IPS DF 6.9 (cell line): ENCODE measurements around the gene COL27A1.

Experiments
- DNase-seq: peaks from one replicate; pipeline ENCODE4 v3.0.0-alpha.2; 2013; ENCODE audit warnings: low read depth, low spot score
- H3K27ac ChIP-seq: one replicate; pipeline ENCODE4 v1.5.1; 2013; ENCODE audit warnings: low read length, control low read depth
- H3K27me3 ChIP-seq: 2 replicates; pipeline ENCODE4 v1.6.1; 2013; ENCODE audit warnings: mild to moderate bottlenecking, low read length; ENCODE audit not compliant: control insufficient read depth, insufficient read depth
- H3K36me3 ChIP-seq: 2 replicates; pipeline ENCODE4 v1.6.1; 2013; ENCODE audit warnings: low read length; ENCODE audit not compliant: control insufficient read depth, insufficient read depth
- H3K4me1 ChIP-seq: 2 replicates; pipeline ENCODE4 v1.6.1; 2013; ENCODE audit warnings: low read length; ENCODE audit not compliant: control insufficient read depth, insufficient read depth
- H3K4me3 ChIP-seq: 2 replicates; pipeline ENCODE4 v1.5.1; 2013; ENCODE audit warnings: mild to moderate bottlenecking, low read length
- H3K9me3 ChIP-seq: 2 replicates; pipeline ENCODE4 v1.6.1; 2013; ENCODE audit warnings: low read length, inconsistent platforms; ENCODE audit not compliant: control insufficient read depth, insufficient read depth
- WGBS: extraction: QIAGEN DNeasy Blood & Tissue Kit; methylation state at CpG from one replicate; pipeline ENCODE4 v1.1.7; 2013; ENCODE audit warnings: mixed read lengths, missing lambda C conversion rate; ENCODE audit not compliant: insufficient read length, insufficient coverage; 5-methylcytosine and 5-hydroxymethylcytosine counted together

The COL27A1 gene

DNA sequence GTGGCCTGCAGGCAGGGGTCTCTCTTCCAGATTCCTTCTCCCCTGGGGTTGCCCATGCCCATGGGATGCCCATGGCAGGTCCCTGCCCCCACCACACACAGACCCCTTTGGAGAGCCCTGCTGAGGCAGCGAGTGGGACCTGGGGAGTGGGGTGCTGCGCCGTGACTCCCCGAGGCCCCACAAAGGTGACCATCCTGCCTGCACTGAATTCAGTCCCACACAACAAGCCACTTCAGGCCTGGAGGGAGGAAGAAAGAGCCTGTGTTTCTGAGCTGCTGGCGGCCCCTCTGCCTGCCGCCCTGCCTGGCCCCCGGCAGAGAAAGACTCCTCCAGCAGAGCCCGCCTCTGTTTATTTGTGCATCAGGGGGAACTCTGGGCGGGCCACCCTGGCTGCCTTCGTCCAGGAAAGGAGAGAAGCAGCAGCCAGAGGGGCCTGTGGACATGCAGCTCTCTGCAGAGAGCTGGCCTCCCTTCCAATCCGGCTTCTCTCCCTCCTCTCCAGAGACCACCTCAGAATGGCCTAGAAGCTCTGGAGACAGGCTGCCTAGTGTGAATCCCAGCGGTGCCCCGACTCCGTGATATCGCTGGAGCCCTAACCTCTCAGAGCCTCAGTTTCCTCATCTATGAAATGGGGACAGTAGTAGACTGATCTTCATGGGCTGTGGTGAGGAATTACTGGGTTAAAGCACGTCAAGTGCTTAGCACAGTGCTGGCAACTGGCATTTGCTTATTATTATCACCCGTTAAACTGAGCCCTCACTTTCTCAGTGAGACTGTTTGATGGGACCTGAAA is 72.9 kb downstream of the COL27A1 start:
- H3K36me3 ChIP-seq = no peaks in the 10 kb centered on the region
- H3K4me1 ChIP-seq = no peaks in the 10 kb centered on the region
- DNase-seq = no peak
- no peaks in the 10 kb centered on the region for H3K27me3 ChIP-seq
- H3K4me3 ChIP-seq = no peak overlapping the region
- no peak overlapping the region for H3K27ac ChIP-seq
- no peaks in the 10 kb centered on the region for H3K9me3 ChIP-seq
- no CpG with 5 or more reads among the region's 17 CpGs for WGBS

- Histone ChIP-seq H3K4me1 (no peaks in the 10 kb centered on the region), H3K9me3 (no peaks in the 10 kb centered on the region), H3K27ac (no peak overlapping the region), H3K27me3 (no peaks in the 10 kb centered on the region), H3K4me3 (no peak overlapping the region; the same call in 1 of the 2 replicates), H3K36me3 (no peaks in the 10 kb centered on the region)
- WGBS = no CpG with 5 or more reads among the region's 6 CpGs
- no peak for DNase-seq
Measured at GRCh38 chr9:114229295-114229694, 74.0 kb downstream of the COL27A1 start.

DNA sequence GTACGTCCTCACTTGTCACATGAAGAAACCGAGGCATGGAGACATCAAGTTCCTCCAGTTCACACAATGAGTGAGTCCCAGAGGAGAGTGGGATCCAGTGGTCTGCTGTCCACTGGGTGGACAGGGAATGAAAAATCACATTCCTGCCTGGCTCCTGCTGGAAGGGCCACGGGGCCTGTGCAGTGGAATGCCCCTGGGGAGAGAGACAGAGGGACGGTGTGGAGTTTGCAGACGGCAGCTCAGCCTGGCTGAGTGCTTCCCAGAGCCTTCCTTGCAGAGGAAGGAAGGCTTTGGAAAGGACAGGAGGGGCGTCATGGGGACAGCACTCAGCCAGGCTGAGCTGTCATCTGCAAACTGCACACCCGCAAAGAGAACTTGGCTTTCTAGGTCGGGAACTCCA is 74.7 kb downstream of the COL27A1 start:
- no CpG with 5 or more reads among the region's 8 CpGs for WGBS
- Histone ChIP-seq H3K36me3 (no peaks in the 10 kb centered on the region), H3K4me1 (no peaks in the 10 kb centered on the region), H3K27ac (no peak overlapping the region), H3K4me3 (no peak overlapping the region), H3K27me3 (no peaks in the 10 kb centered on the region), H3K9me3 (no peaks in the 10 kb centered on the region)
- no peak for DNase-seq

- Histone ChIP-seq H3K27ac (no peak overlapping the region), H3K27me3 (no peaks in the 10 kb centered on the region), H3K9me3 (no peaks in the 10 kb centered on the region), H3K4me1 (no peaks in the 10 kb centered on the region), H3K36me3 (no peaks in the 10 kb centered on the region), H3K4me3 (no peak overlapping the region)
- WGBS = no CpG with 5 or more reads among the region's 6 CpGs
- no peak for DNase-seq
Measured at GRCh38 chr9:114231273-114231672, 75.9 kb downstream of the COL27A1 start.

DNA sequence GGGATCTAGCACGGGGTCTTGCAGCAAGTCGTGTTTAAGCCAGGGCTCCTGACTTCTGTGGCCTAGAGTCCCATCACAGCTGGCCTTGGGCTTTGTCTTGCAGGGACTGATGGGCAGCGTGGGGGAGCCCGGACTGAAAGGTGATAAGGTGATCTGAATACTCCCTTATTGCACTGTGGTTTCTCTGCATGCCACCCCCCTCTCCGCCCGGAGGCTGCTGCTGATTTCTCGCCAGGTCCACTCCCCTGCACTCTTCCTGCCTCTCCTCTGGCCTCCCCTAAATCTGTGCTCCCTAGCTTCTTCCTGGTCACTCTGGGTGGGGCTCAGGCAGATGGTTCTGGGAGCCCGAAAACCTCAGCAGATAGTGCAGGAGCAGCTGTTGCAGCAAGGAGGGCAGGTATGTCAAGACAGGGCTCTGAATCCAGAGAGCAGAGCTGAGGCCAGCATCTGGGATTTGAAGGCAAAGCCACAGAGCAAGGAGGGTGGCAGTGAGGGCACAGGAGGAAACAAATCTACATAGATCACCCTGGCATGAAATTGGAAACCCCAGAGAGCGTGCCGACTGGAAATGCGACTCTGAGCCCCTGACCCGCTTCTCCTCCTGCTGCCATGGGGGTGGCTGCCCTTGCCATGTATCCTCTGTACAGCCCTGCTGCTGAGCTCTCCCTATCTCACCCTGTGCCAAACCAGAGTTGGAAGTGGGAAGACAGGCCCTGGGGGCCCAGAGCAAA is 76.5 kb downstream of the COL27A1 start:
- Histone ChIP-seq H3K36me3 (no peaks in the 10 kb centered on the region), H3K4me1 (no peaks in the 10 kb centered on the region), H3K27me3 (no peaks in the 10 kb centered on the region), H3K9me3 (no peaks in the 10 kb centered on the region), H3K27ac (no peak overlapping the region), H3K4me3 (no peak overlapping the region)
- no CpG with 5 or more reads among the region's 12 CpGs for WGBS
- no peak for DNase-seq

GRCh38 chr9:114233491-114234185 is 78.3 kb downstream of the COL27A1 start:
- H3K27ac ChIP-seq = no peak overlapping the region
- no peak overlapping the region for H3K4me3 ChIP-seq
- H3K36me3 ChIP-seq = no peaks in the 10 kb centered on the region
- WGBS = no CpG with 5 or more reads among the region's 10 CpGs
- DNase-seq = no peak
- H3K9me3 ChIP-seq = no peaks in the 10 kb centered on the region
- H3K4me1 ChIP-seq = no peaks in the 10 kb centered on the region
- no peaks in the 10 kb centered on the region for H3K27me3 ChIP-seq

- Histone ChIP-seq H3K9me3 (no peaks in the 10 kb centered on the region), H3K36me3 (0 out of 2 replicates have a peak, but pooled peaks cover 3% of the 10 kb centered on the region), H3K4me1 (no peaks in the 10 kb centered on the region), H3K27ac (no peak overlapping the region), H3K4me3 (no peak overlapping the region), H3K27me3 (no peaks in the 10 kb centered on the region)
- DNase-seq = no peak
- no CpG with 5 or more reads among the region's 16 CpGs for WGBS
Measured at GRCh38 chr9:114235033-114235661, 79.8 kb downstream of the COL27A1 start.

GRCh38 chr9:114236391-114237138 is 81.2 kb downstream of the COL27A1 start:
- no peaks in the 10 kb centered on the region for H3K9me3 ChIP-seq
- peaks cover 3% of the 10 kb centered on the region; the same call in 1 of the 2 replicates for H3K36me3 ChIP-seq
- no peak overlapping the region for H3K4me3 ChIP-seq
- no peaks in the 10 kb centered on the region for H3K27me3 ChIP-seq
- no peak overlapping the region for H3K27ac ChIP-seq
- no peaks in the 10 kb centered on the region for H3K4me1 ChIP-seq
- DNase-seq = no peak
- WGBS = no CpG with 5 or more reads among the region's 12 CpGs

GRCh38 chr9:114237247-114237646 is 81.9 kb downstream of the COL27A1 start:
- no peak for DNase-seq
- WGBS = no CpG with 5 or more reads among the region's 5 CpGs
- Histone ChIP-seq H3K27me3 (no peaks in the 10 kb centered on the region), H3K4me3 (no peak overlapping the region), H3K9me3 (no peaks in the 10 kb centered on the region), H3K27ac (no peak overlapping the region), H3K4me1 (no peaks in the 10 kb centered on the region), H3K36me3 (peaks cover 3% of the 10 kb centered on the region; the same call in 1 of the 2 replicates)
